GM18498 (cell line): Measurements from ENCODE around the gene FGFBP2.
A peak's percentile ranks its signal among the peaks of the same experiment; 100 is the strongest.

Source experiments
- ATAC-seq: cut with Tn5 transposase; IDR thresholded peaks from one replicate; pipeline ENCODE4 v1.9.1; 2021; ENCODE audit warnings: mild to moderate bottlenecking, moderate library complexity; ENCODE audit not compliant: unreplicated experiment

The FGFBP2 gene

GRCh38 chr4:15963001-15963451 is at the start of gene FGFBP2:
Gene FGFBP2, minus strand, starts transcription at chr4:15963175. Its CDS starts 46 bp downstream, at chr4:15963129.
- peak; percentile 59 for ATAC-seq

- ATAC-seq, result no peak
Measured at GRCh38 chr4:16011173-16011572, 48.2 kb upstream of the FGFBP2 start.

GRCh38 chr4:16009153-16009552 is 46.2 kb upstream of the FGFBP2 start:
- no peak for ATAC-seq

- ATAC-seq, result no peak
Measured at GRCh38 chr4:16007471-16008095, 44.6 kb upstream of the FGFBP2 start.

GRCh38 chr4:16006771-16007446 is 43.9 kb upstream of the FGFBP2 start:
- ATAC-seq, result no peak

- no peak for ATAC-seq
Measured at GRCh38 chr4:16005676-16006075, 42.7 kb upstream of the FGFBP2 start.

- ATAC-seq, result peak; percentile 97
Measured at GRCh38 chr4:16001484-16001858, 38.5 kb upstream of the FGFBP2 start.

- ATAC-seq, result no peak
Measured at GRCh38 chr4:16000708-16001483, 37.9 kb upstream of the FGFBP2 start.

- ATAC-seq, result no peak
Measured at GRCh38 chr4:15996773-15997172, 33.8 kb upstream of the FGFBP2 start.

- ATAC-seq, result no peak
Measured at GRCh38 chr4:15995826-15996225, 32.9 kb upstream of the FGFBP2 start.

- ATAC-seq, result no peak
Measured at GRCh38 chr4:15992167-15992485, 29.2 kb upstream of the FGFBP2 start.

GRCh38 chr4:15990570-15991285 is 27.8 kb upstream of the FGFBP2 start:
- no peak for ATAC-seq

GRCh38 chr4:15989424-15989823 is 26.4 kb upstream of the FGFBP2 start:
- ATAC-seq, result no peak

- ATAC-seq, result no peak
Measured at GRCh38 chr4:15988222-15988621, 25.2 kb upstream of the FGFBP2 start.

- ATAC-seq, result no peak
Measured at GRCh38 chr4:15986907-15987306, 23.9 kb upstream of the FGFBP2 start.

GRCh38 chr4:15983610-15984009 is 20.6 kb upstream of the FGFBP2 start:
- no peak for ATAC-seq

GRCh38 chr4:15982842-15983524 is 20.0 kb upstream of the FGFBP2 start:
- no peak for ATAC-seq

GRCh38 chr4:15976456-15977447 is 13.8 kb upstream of the FGFBP2 start:
- ATAC-seq, result no peak

- no peak for ATAC-seq
Measured at GRCh38 chr4:15971068-15971801, 8.3 kb upstream of the FGFBP2 start.
